GM23338 (cell line): ENCODE results near the gene PCNT. TPM values are rescaled to one million over a fixed set of nuclear protein-coding genes. Genes with fewer than 3 reads are reported as not detected.
A peak's percentile ranks its signal among the peaks of the same experiment; 100 is the strongest.

ENCODE experiments used
- ATAC-seq: fragments of 200-7000 bp; cut with Tn5 transposase; 3 replicates; pipeline ENCODE4 v1.9.1; 2020
- DNase-seq: peaks from one replicate; pipeline ENCODE4 v3.0.0-alpha.2; 2015; ENCODE audit warnings: low spot score
- H2AFZ ChIP-seq: fragments of 200-600 bp; sonication (generic); 2 replicates; pipeline ENCODE4 v1.8.0; 2016; ENCODE audit warnings: antibody characterized with exemption, mild to moderate bottlenecking, moderate library complexity
- H3F3A ChIP-seq: fragments of 200-600 bp; sonication (generic); replicated peaks from 2 replicates; pipeline ENCODE4 v1.8.0; 2017; ENCODE audit warnings: antibody characterized with exemption, mixed run types, low read depth
- H3K27ac ChIP-seq: fragments of 200-600 bp; sonication (generic); 2 replicates; pipeline ENCODE4 v1.6.1; 2016; ENCODE audit warnings: low read depth
- H3K27me3 ChIP-seq: fragments of 200-600 bp; sonication (generic); 2 replicates; pipeline ENCODE4 v1.8.0; 2016; ENCODE audit warnings: mild to moderate bottlenecking, mixed run types, moderate library complexity; ENCODE audit not compliant: insufficient read depth
- H3K36me3 ChIP-seq: fragments of 200-600 bp; sonication (generic); 2 replicates; pipeline ENCODE4 v1.8.0; 2016; ENCODE audit warnings: mild to moderate bottlenecking; ENCODE audit not compliant: insufficient read depth
- H3K4me1 ChIP-seq: fragments of 200-600 bp; sonication (generic); 2 replicates; pipeline ENCODE4 v1.8.0; 2016; ENCODE audit warnings: mild to moderate bottlenecking, moderate library complexity; ENCODE audit not compliant: insufficient read depth
- H3K4me2 ChIP-seq: fragments of 200-600 bp; sonication (generic); 2 replicates; pipeline ENCODE4 v1.7.1; 2017; ENCODE audit warnings: mixed run types
- H3K4me3 ChIP-seq: fragments of 200-600 bp; sonication (generic); 2 replicates; pipeline ENCODE4 v1.6.1; 2016; ENCODE audit warnings: mixed run types
- H3K79me2 ChIP-seq: fragments of 200-600 bp; sonication (generic); replicated peaks from 2 replicates; pipeline ENCODE4 v1.8.0; 2017; ENCODE audit warnings: mild to moderate bottlenecking; ENCODE audit not compliant: insufficient read depth
- H3K9me2 ChIP-seq: fragments of 200-600 bp; sonication (generic); 2 replicates; pipeline ENCODE4 v1.8.0; 2017; ENCODE audit not compliant: insufficient read depth
- H4K20me1 ChIP-seq: fragments of 200-600 bp; sonication (generic); replicated peaks from 2 replicates; pipeline ENCODE4 v1.8.0; 2017; ENCODE audit warnings: mild to moderate bottlenecking; ENCODE audit not compliant: insufficient read depth
- H3K27ac Mint-ChIP-seq: 2 replicates; pipeline ENCODE4 v1.8.0; 2020; ENCODE audit warnings: inconsistent platforms, mild to moderate bottlenecking, moderate library complexity, mixed read lengths
- H3K27me3 Mint-ChIP-seq: 3 replicates; pipeline ENCODE4 v1.8.0; 2022; ENCODE audit warnings: low read depth, mild to moderate bottlenecking, moderate library complexity, mixed read lengths, inconsistent platforms; ENCODE audit not compliant: insufficient read depth, poor library complexity
- H3K36me3 Mint-ChIP-seq: 3 replicates; pipeline ENCODE4 v1.8.0; 2021; ENCODE audit warnings: low read depth, mild to moderate bottlenecking, inconsistent platforms, moderate library complexity, mixed read lengths
- H3K4me1 Mint-ChIP-seq: 3 replicates; pipeline ENCODE4 v1.8.0; 2020; ENCODE audit warnings: mild to moderate bottlenecking, inconsistent platforms, mixed read lengths
- H3K4me3 Mint-ChIP-seq: 3 replicates; pipeline ENCODE4 v1.8.0; 2021; ENCODE audit warnings: moderate library complexity, mild to moderate bottlenecking, inconsistent platforms, mixed read lengths
- H3K9me3 Mint-ChIP-seq: 3 replicates; pipeline ENCODE4 v1.8.0; 2020; ENCODE audit warnings: moderate library complexity, mild to moderate bottlenecking, inconsistent platforms, mixed read lengths
- CREB1 ChIP-seq: fragments of 250-450 bp; sonication (Bioruptor Pico); IDR thresholded peaks from 2 replicates; pipeline ENCODE4 v1.5.0; 2020; ENCODE audit warnings: low read depth, mild to moderate bottlenecking, moderate library complexity
- EZH2 ChIP-seq: fragments of 200-600 bp; sonication (generic); IDR thresholded peaks from one replicate; pipeline ENCODE4 v1.8.0; 2017; ENCODE audit warnings: antibody characterized with exemption, mild to moderate bottlenecking, low read depth; ENCODE audit not compliant: unreplicated experiment
- EZH2phosphoT487 ChIP-seq: fragments of 200-600 bp; sonication (generic); IDR thresholded peaks from one replicate; pipeline ENCODE4 v1.8.1; 2018; ENCODE audit warnings: antibody characterized with exemption; ENCODE audit not compliant: unreplicated experiment
- JUNB ChIP-seq: IDR thresholded peaks from one replicate; pipeline ENCODE4 v1.6.1; 2016; ENCODE audit warnings: antibody characterized with exemption; ENCODE audit not compliant: unreplicated experiment
- NANOG ChIP-seq: IDR thresholded peaks from 2 replicates; pipeline ENCODE4 v1.6.1; 2016; ENCODE audit warnings: antibody characterized with exemption, borderline replicate concordance
- ZNF114 ChIP-seq: fragments of 250-450 bp; sonication (Bioruptor Pico); IDR thresholded peaks from 2 replicates; pipeline ENCODE4 v1.5.0; 2020; ENCODE audit warnings: mild to moderate bottlenecking, moderate library complexity
- ZNF331 ChIP-seq: fragments of 250-450 bp; sonication (Bioruptor Pico); IDR thresholded peaks from 2 replicates; pipeline ENCODE4 v1.5.0; 2020; ENCODE audit warnings: low read depth, mild to moderate bottlenecking, moderate library complexity
- polyA plus RNA-seq: library from polyadenylated mRNA; unstranded; fragments of >200 nt; fragmentation: Nextera tagmentation; extraction: Ambion mirVana; gene quantifications from 2 replicates; pipeline ENCODE4 v1.2.1, GENCODE V29; 2016
- total RNA-seq: library from RNA; depleted of rRNA; stranded (reverse); fragments of >200 nt; shearing (Covaris generic); gene quantifications from 2 replicates; pipeline ENCODE4 v1.2.3, GENCODE V29; 2014
- TF ChIP-seq, protein P1 (sequence below), 2 experiments: fragments of 200-600 bp in 1 of 2; sonication (generic) in 1 of 2; conservative IDR thresholded peaks; 2 replicates each; pipeline versions ENCODE4 v1.5.1 to v1.6.1; 2016 to 2017; ENCODE audit warnings: antibody characterized with exemption in 2 of 2, low read depth in 2 of 2, mild to moderate bottlenecking in 2 of 2, moderate library complexity in 1 of 2
- TF ChIP-seq, protein P2 (sequence below): IDR thresholded peaks from 2 replicates; pipeline ENCODE4 v1.6.1; 2016; ENCODE audit warnings: antibody characterized with exemption
- TF ChIP-seq, protein P3 (sequence below): fragments of 250-450 bp; sonication (Bioruptor Pico); IDR thresholded peaks from 2 replicates; pipeline ENCODE4 v1.5.0; 2020; ENCODE audit warnings: mild to moderate bottlenecking, moderate library complexity

PCNT gene
- total and polyA plus RNA-seq, 2 experiments from 2014 or later = 39.6 to 46.1 TPM

GRCh38 chr21:46393451-46393940, 69.5 kb downstream of the PCNT start:
- ATAC-seq (no peak; the same call in 2 of the 3 replicates), DNase-seq (no peak)
- H3K4me1 Mint-ChIP-seq = no peaks in the 10 kb centered on the region
- H2AFZ ChIP-seq = no peak overlapping the region
- H3K4me1 ChIP-seq = no peaks in the 10 kb centered on the region
- no peaks in the 10 kb centered on the region for H3K9me2 ChIP-seq
- no peak overlapping the region for H3K4me2 ChIP-seq
- H3K27ac Mint-ChIP-seq = no peak overlapping the region
- H3K27ac ChIP-seq = peak overlapping the region; percentile 42; the same call in 1 of the 2 replicates
- H3K36me3 Mint-ChIP-seq = peaks cover 40% of the 10 kb centered on the region
- H3K9me3 Mint-ChIP-seq = no peaks in the 10 kb centered on the region
- peaks cover 9% of the 10 kb centered on the region for H3K27me3 Mint-ChIP-seq
- H3K27me3 ChIP-seq = no peaks in the 10 kb centered on the region
- H3K79me2 ChIP-seq = no peaks in the 10 kb centered on the region
- no peak for TF ChIP-seq JUNB
- no peak for TF ChIP-seq CREB1 (CRISPR knock-in tag)
- no peak for TF ChIP-seq EZH2phosphoT487
- TF ChIP-seq, protein P1, sequence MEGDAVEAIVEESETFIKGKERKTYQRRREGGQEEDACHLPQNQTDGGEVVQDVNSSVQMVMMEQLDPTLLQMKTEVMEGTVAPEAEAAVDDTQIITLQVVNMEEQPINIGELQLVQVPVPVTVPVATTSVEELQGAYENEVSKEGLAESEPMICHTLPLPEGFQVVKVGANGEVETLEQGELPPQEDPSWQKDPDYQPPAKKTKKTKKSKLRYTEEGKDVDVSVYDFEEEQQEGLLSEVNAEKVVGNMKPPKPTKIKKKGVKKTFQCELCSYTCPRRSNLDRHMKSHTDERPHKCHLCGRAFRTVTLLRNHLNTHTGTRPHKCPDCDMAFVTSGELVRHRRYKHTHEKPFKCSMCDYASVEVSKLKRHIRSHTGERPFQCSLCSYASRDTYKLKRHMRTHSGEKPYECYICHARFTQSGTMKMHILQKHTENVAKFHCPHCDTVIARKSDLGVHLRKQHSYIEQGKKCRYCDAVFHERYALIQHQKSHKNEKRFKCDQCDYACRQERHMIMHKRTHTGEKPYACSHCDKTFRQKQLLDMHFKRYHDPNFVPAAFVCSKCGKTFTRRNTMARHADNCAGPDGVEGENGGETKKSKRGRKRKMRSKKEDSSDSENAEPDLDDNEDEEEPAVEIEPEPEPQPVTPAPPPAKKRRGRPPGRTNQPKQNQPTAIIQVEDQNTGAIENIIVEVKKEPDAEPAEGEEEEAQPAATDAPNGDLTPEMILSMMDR (conservative IDR thresholded peaks at IDR 0.05; ENCODE audit: low read depth in 2 of 2) = no peak
- TF ChIP-seq NANOG = no peak
- TF ChIP-seq ZNF331 (CRISPR knock-in tag) = no peak
- TF ChIP-seq EZH2 = no peak
- TF ChIP-seq, protein P2, sequence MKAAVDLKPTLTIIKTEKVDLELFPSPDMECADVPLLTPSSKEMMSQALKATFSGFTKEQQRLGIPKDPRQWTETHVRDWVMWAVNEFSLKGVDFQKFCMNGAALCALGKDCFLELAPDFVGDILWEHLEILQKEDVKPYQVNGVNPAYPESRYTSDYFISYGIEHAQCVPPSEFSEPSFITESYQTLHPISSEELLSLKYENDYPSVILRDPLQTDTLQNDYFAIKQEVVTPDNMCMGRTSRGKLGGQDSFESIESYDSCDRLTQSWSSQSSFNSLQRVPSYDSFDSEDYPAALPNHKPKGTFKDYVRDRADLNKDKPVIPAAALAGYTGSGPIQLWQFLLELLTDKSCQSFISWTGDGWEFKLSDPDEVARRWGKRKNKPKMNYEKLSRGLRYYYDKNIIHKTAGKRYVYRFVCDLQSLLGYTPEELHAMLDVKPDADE = no peak
- TF ChIP-seq ZNF114 (CRISPR knock-in tag) = no peak
- TF ChIP-seq, protein P3, sequence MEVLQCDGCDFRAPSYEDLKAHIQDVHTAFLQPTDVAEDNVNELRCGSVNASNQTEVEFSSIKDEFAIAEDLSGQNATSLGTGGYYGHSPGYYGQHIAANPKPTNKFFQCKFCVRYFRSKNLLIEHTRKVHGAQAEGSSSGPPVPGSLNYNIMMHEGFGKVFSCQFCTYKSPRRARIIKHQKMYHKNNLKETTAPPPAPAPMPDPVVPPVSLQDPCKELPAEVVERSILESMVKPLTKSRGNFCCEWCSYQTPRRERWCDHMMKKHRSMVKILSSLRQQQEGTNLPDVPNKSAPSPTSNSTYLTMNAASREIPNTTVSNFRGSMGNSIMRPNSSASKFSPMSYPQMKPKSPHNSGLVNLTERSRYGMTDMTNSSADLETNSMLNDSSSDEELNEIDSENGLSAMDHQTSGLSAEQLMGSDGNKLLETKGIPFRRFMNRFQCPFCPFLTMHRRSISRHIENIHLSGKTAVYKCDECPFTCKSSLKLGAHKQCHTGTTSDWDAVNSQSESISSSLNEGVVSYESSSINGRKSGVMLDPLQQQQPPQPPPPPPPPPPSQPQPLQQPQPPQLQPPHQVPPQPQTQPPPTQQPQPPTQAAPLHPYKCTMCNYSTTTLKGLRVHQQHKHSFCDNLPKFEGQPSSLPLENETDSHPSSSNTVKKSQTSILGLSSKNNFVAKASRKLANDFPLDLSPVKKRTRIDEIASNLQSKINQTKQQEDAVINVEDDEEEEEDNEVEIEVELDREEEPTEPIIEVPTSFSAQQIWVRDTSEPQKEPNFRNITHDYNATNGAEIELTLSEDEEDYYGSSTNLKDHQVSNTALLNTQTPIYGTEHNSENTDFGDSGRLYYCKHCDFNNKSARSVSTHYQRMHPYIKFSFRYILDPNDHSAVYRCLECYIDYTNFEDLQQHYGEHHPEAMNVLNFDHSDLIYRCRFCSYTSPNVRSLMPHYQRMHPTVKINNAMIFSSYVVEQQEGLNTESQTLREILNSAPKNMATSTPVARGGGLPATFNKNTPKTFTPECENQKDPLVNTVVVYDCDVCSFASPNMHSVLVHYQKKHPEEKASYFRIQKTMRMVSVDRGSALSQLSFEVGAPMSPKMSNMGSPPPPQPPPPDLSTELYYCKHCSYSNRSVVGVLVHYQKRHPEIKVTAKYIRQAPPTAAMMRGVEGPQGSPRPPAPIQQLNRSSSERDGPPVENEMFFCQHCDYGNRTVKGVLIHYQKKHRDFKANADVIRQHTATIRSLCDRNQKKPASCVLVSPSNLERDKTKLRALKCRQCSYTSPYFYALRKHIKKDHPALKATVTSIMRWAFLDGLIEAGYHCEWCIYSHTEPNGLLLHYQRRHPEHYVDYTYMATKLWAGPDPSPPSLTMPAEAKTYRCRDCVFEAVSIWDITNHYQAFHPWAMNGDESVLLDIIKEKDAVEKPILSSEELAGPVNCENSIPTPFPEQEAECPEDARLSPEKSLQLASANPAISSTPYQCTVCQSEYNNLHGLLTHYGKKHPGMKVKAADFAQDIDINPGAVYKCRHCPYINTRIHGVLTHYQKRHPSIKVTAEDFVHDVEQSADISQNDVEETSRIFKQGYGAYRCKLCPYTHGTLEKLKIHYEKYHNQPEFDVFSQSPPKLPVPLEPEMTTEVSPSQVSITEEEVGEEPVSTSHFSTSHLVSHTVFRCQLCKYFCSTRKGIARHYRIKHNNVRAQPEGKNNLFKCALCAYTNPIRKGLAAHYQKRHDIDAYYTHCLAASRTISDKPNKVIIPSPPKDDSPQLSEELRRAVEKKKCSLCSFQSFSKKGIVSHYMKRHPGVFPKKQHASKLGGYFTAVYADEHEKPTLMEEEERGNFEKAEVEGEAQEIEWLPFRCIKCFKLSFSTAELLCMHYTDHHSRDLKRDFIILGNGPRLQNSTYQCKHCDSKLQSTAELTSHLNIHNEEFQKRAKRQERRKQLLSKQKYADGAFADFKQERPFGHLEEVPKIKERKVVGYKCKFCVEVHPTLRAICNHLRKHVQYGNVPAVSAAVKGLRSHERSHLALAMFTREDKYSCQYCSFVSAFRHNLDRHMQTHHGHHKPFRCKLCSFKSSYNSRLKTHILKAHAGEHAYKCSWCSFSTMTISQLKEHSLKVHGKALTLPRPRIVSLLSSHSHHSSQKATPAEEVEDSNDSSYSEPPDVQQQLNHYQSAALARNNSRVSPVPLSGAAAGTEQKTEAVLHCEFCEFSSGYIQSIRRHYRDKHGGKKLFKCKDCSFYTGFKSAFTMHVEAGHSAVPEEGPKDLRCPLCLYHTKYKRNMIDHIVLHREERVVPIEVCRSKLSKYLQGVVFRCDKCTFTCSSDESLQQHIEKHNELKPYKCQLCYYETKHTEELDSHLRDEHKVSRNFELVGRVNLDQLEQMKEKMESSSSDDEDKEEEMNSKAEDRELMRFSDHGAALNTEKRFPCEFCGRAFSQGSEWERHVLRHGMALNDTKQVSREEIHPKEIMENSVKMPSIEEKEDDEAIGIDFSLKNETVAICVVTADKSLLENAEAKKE = no peak
- H3K36me3 ChIP-seq = no peaks in the 10 kb centered on the region
- H4K20me1 ChIP-seq = no peaks in the 10 kb centered on the region
- H3F3A ChIP-seq = no peaks in the 10 kb centered on the region
- no peak overlapping the region for H3K4me3 Mint-ChIP-seq
- H3K4me3 ChIP-seq = no peak overlapping the region
